ENCODE measurements around the gene OR1Q1. TPM values are rescaled to one million over a fixed set of nuclear protein-coding genes. Genes with fewer than 3 reads are reported as not detected.

The OR1Q1 gene
- total and polyA plus RNA-seq, 9 of the 15 experiments (the other 6 are each of a cell fraction or from before 2014, with no cell fraction given) = not detected

DNA sequence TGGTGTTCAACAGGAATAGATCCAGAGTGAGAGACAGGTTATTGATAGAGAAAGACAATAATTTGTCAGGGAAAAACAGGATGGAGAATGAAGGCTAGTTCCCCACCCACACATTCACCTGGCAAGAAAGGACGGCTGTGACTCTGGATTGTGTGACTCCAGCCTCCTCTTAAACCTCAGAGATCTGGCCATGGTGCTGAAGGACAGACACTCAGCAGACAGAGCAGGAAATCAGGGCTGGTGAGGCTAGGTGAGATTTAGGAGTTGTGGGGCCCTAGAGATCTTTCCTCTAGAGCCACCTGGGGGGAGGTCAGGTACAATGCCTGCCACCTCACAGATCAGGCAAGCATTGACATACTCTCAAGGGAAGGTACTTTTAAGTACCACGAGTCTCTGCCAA lies 27.7 kb downstream of the OR1Q1 start (continued):
- TF ChIP-seq, protein P1, sequence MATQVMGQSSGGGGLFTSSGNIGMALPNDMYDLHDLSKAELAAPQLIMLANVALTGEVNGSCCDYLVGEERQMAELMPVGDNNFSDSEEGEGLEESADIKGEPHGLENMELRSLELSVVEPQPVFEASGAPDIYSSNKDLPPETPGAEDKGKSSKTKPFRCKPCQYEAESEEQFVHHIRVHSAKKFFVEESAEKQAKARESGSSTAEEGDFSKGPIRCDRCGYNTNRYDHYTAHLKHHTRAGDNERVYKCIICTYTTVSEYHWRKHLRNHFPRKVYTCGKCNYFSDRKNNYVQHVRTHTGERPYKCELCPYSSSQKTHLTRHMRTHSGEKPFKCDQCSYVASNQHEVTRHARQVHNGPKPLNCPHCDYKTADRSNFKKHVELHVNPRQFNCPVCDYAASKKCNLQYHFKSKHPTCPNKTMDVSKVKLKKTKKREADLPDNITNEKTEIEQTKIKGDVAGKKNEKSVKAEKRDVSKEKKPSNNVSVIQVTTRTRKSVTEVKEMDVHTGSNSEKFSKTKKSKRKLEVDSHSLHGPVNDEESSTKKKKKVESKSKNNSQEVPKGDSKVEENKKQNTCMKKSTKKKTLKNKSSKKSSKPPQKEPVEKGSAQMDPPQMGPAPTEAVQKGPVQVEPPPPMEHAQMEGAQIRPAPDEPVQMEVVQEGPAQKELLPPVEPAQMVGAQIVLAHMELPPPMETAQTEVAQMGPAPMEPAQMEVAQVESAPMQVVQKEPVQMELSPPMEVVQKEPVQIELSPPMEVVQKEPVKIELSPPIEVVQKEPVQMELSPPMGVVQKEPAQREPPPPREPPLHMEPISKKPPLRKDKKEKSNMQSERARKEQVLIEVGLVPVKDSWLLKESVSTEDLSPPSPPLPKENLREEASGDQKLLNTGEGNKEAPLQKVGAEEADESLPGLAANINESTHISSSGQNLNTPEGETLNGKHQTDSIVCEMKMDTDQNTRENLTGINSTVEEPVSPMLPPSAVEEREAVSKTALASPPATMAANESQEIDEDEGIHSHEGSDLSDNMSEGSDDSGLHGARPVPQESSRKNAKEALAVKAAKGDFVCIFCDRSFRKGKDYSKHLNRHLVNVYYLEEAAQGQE (IDR thresholded peaks at IDR 0.05; ENCODE audit: borderline replicate concordance) = peak; percentile 94
- TF ChIP-seq, protein P1 (CRISPR knock-in tag; IDR thresholded peaks at IDR 0.05; ENCODE audit: low read depth) = no peak
- no peak for TF ChIP-seq EP300 (IDR thresholded peaks at IDR 0.05; ENCODE audit: low read length)
- no peak for TF ChIP-seq HSF4 (CRISPR knock-in tag; IDR thresholded peaks at IDR 0.05; ENCODE audit: borderline replicate concordance)
- TF ChIP-seq SIX5 (IDR thresholded peaks at IDR 0.05; ENCODE audit: borderline replicate concordance in 1 of 2, insufficient read depth in 1 of 2, low read depth in 1 of 2, low read length in 2 of 2) = no peak
- TF ChIP-seq ZNF79 (CRISPR knock-in tag; IDR thresholded peaks at IDR 0.05; ENCODE audit: low read depth) = no peak
- peak; percentile 90 for TF ChIP-seq EHMT2 (IDR thresholded peaks at IDR 0.05)
- no peak for TF ChIP-seq PRPF4 (IDR thresholded peaks at IDR 0.05; ENCODE audit: insufficient read depth, low read depth, low read length, poor library complexity, severe bottlenecking)
